Stimulated activated CD4-positive, alpha-beta T cell treated with anti-CD3 and anti-CD28 coated beads, Interleukin-15, amount 100 ng/mL, for 24 hours (primary cell): ENCODE data around the gene KIF26B.
A peak's percentile ranks its signal among the peaks of the same experiment; 100 is the strongest.

ENCODE experiments used
- DNase-seq: peaks from one replicate; pipeline ENCODE4 v3.0.0-alpha.2; 2020

Gene KIF26B

DNA sequence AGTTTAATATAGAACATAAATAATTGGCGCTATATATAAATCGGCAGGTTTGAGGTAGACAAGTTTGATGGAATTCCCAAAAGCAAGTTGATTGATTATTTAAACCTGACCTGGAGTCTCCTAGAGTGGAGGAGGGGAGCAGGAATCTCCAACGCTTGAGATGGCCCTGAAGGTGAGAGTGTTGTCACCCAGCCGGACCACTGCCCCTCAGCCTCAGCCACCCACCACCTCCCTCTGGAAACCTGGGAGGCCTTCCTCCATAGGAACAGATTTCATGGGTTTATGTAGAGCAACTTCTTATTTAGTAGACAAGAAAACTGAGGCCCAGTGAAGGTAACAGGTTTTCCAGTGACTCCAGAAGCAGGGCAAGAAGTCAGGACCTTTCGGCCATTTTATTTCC is 389.5 kb downstream of the KIF26B start:
- no peak for DNase-seq

GRCh38 chr1:245546875-245547274 is 392.1 kb downstream of the KIF26B start:
- DNase-seq, result peak; percentile 9

GRCh38 chr1:245549996-245550719 is 395.4 kb downstream of the KIF26B start:
- no peak for DNase-seq

DNA sequence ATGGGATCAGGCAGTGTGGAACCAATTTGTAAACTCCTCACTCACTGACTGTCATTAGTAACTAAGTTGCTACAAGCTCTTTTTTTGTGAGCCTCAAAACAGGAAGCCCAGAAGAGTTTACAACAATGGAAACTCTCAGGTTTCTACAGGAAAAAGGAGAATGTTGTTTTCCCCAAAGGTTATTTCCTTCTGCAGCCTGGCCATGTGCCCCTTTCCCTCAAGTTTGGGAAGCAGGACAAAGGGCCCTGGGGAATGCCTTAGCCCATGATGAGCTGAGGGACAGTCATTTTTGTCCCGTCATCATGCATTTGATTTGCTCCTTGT is 395.9 kb downstream of the KIF26B start:
- DNase-seq, result no peak

GRCh38 chr1:245551536-245551935 is 396.8 kb downstream of the KIF26B start:
- DNase-seq, result no peak

- no peak for DNase-seq
These were observed 397.5 kb downstream of the KIF26B start for GRCh38 chr1:245552331-245552730.

DNA sequence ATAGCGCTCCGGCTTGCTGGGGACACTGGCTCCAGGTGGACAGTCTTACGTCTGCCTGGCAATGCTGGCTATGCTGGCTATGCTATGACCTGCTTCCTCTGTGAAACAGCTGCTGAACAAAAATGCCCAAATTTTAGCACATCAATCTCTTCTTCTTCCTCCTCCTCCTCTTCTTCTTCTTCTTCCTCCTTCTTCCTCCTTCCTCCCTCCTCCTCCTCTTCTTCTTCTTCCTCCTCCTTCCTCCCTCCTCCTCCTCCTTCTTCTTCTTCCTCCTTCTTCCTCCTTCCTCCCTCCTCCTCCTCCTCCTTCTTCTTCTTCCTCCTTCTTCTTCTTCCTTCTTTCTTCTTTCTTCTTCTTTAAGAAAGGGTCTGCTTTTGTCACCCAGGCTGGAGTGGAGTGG is 401.3 kb downstream of the KIF26B start:
- DNase-seq, result no peak

GRCh38 chr1:245558069-245558468 is 403.3 kb downstream of the KIF26B start:
- DNase-seq, result no peak

GRCh38 chr1:245560316-245560859 is 405.6 kb downstream of the KIF26B start:
- no peak for DNase-seq

- no peak for DNase-seq
These were observed 407.0 kb downstream of the KIF26B start for GRCh38 chr1:245561665-245562234.

- DNase-seq, result no peak
These were observed 411.3 kb downstream of the KIF26B start for GRCh38 chr1:245566134-245566533.

GRCh38 chr1:245566952-245567351 is 412.2 kb downstream of the KIF26B start:
- no peak for DNase-seq

DNA sequence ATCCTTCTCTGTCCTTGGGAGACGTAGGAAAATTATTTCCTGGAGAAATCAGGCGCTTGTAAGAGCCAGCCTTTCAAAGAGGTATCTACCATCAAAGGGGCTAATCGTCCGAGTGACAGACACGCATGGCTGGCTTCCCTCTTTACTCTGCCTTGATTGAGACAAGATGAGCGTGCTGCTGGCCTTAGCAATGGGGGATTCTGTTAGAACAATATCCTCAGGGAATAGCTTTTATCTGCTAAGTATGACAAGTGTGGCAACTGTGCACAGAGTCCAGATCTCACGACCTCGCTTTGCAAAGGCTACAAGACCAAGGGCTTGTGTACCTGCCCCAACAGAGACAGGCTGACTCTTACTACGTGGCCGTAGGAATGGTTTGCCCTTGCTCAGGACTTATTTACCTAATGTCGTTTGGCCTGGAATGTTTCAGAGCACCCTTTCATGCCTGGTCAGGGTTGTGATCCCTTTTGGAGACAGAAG is 417.1 kb downstream of the KIF26B start:
- no peak for DNase-seq

DNA sequence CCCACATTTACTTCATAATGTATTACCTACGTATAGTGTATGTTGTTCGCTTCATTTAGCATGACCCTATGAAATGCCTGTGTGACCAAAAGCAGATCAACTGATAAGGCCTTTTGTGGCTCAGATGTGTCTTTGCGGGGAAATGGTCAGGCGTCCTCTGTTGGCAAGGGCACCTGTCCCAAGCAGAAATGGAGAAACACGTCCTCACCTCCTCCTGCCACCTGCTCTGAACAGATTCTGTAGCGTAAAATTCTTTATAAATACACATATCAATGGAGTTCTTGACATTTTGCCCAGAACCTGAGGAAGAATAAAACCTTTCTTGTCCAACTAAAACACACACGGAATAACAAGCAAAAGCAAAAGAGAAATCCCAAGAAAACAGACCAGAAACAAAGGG is 417.9 kb downstream of the KIF26B start:
- no peak for DNase-seq

- no peak for DNase-seq
These were observed 420.9 kb downstream of the KIF26B start for GRCh38 chr1:245575710-245576109.

GRCh38 chr1:245576323-245576722 is 421.5 kb downstream of the KIF26B start:
- DNase-seq, result no peak

DNA sequence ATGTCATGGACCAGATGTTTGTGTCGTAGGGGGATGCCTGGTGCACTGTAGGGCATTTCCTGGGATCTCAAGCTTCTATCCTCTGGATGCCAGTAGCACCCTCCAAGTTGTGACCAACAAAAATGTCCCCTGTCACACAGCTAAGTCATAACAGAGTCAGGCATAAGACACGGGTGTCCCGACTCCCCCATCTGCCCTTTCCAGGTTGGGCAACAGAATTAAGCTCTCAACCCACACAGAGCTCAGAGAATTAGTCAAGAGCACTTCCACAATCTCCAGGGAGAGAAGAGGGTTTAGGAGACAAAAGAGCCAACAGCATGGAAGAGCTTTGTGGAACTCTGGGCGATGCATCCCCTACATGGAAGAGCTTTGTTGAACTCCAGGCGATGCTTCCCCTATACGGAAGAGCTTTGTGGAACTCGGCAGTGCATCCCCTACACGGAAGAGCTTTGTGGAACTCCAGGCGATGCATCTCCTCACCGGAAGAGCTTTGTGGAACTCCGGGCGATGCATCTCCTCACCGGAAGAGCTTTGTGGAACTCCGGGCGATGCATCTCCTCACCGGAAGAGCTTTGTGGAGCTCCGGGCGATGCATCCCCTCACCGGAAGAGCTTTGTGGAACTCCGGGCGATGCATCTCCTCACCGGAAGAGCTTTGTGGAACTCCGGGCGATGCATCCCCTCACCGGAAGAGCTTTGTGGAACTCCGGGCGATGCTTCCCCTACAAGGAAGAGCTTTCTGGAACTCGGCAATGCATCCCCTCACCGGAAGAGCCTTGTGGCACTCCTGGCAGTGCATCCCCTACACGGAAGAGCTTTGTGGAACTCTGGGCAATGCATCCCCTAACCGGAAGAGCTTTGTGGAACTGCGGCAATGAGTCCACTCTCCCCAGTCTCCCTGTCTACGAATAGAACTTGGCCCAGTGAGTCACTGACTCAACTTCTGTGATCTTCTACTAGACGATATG is 422.7 kb downstream of the KIF26B start:
- no peak for DNase-seq

GRCh38 chr1:245578308-245578707 is 423.5 kb downstream of the KIF26B start:
- no peak for DNase-seq

GRCh38 chr1:245578771-245579170 is 424.0 kb downstream of the KIF26B start:
- DNase-seq, result no peak

GRCh38 chr1:245579881-245580280 is 425.1 kb downstream of the KIF26B start:
- no peak for DNase-seq

GRCh38 chr1:245580651-245581050 is 425.9 kb downstream of the KIF26B start:
- no peak for DNase-seq

- DNase-seq, result no peak
These were observed 427.2 kb downstream of the KIF26B start for GRCh38 chr1:245582026-245582425.

- no peak for DNase-seq
These were observed 428.3 kb downstream of the KIF26B start for GRCh38 chr1:245583081-245583480.
